NK-92 (cell line): ENCODE data around the gene ACER1.
A peak's percentile ranks its signal among the peaks of the same experiment; 100 is the strongest.
"Not testable (repeated sequence)": the region's sequence is repeated elsewhere in the genome, so short reads cannot be mapped to it uniquely, and the experiment has no call there.

Experiments used
- DNase-seq: peaks from one replicate; lab custom pipeline; 2025; ENCODE audit not compliant: unreplicated experiment; lab: John Stamatoyannopoulos, UW

The ACER1 gene

GRCh38 chr19:6333439-6333838 is at the start of gene ACER1:
TSS of gene ACER1 (minus strand) at chr19:6333612. CDS start at chr19:6333551, 61 bp downstream.
- DNase-seq: no peak

- DNase-seq: no peak
Measured at GRCh38 chr19:6383188-6383587, 49.8 kb upstream of the ACER1 start.

- DNase-seq: no peak
Measured at GRCh38 chr19:6381030-6381750, 47.8 kb upstream of the ACER1 start.

GRCh38 chr19:6379744-6380143 is 46.3 kb upstream of the ACER1 start:
- DNase-seq: no peak

GRCh38 chr19:6378486-6378885 is 45.1 kb upstream of the ACER1 start:
- no peak for DNase-seq

- DNase-seq: no peak
Measured at GRCh38 chr19:6378041-6378440, 44.6 kb upstream of the ACER1 start.

GRCh38 chr19:6376512-6377190 is 43.2 kb upstream of the ACER1 start:
- DNase-seq: no peak

GRCh38 chr19:6375411-6376010 is 42.1 kb upstream of the ACER1 start, which contains the start of gene PSPN:
TSS of gene PSPN (minus strand) at chr19:6375933. CDS start at chr19:6375849, 84 bp downstream.
- DNase-seq: no peak

- no peak for DNase-seq
Measured at GRCh38 chr19:6374711-6375410, 41.4 kb upstream of the ACER1 start.

- DNase-seq: no peak
Measured at GRCh38 chr19:6374161-6374709, 40.8 kb upstream of the ACER1 start.

GRCh38 chr19:6373813-6374108 is 40.3 kb upstream of the ACER1 start:
- no peak for DNase-seq

- peak; percentile 85 for DNase-seq
Measured at GRCh38 chr19:6373096-6373812, 39.8 kb upstream of the ACER1 start.

- peak; percentile 87 for DNase-seq
Measured at GRCh38 chr19:6372594-6373095, 39.2 kb upstream of the ACER1 start, which contains the start of gene ALKBH7. TSS of gene ALKBH7 (plus strand) at chr19:6372794. CDS start at chr19:6372821, 27 bp downstream.

- DNase-seq: no peak
Measured at GRCh38 chr19:6364353-6364752, 30.9 kb upstream of the ACER1 start.

- no peak for DNase-seq
Measured at GRCh38 chr19:6362351-6362801, 29.0 kb upstream of the ACER1 start.

- no peak for DNase-seq
Measured at GRCh38 chr19:6362027-6362350, 28.6 kb upstream of the ACER1 start.

GRCh38 chr19:6360857-6361216 is 27.4 kb upstream of the ACER1 start:
- DNase-seq: not testable (repeated sequence)

- not testable (repeated sequence) for DNase-seq
Measured at GRCh38 chr19:6360445-6360844, 27.0 kb upstream of the ACER1 start.

GRCh38 chr19:6359568-6360341 is 26.3 kb upstream of the ACER1 start:
- DNase-seq: no peak

GRCh38 chr19:6358003-6358402 is 24.6 kb upstream of the ACER1 start:
- no peak for DNase-seq
